Measurements from ENCODE around the gene CSNK1G1.

The CSNK1G1 gene

DNA sequence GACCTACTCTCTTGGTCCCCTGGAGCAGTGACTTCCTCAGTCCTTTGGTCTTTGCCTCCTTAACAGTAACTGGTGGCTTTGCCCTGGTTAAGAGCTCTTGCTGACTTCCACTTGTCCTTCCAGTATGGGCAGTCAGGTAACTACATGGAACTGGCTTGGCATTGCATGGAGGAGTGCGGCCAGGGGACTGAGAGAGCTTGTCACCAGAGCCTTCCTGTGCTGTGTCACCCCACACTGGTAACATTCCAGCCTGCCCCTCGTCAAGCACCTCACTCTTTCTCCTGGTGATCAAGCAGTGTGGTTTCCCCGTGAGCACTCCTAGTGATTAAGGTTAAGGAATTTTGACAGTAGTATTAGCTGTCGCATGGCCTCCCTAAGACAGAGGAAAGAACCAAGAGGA is 223.8 kb downstream of the CSNK1G1 start:
- Histone ChIP-seq H3K27ac (no peak overlapping the region), H3K4me3 (no peak overlapping the region)
- TF ChIP-seq, protein P1, sequence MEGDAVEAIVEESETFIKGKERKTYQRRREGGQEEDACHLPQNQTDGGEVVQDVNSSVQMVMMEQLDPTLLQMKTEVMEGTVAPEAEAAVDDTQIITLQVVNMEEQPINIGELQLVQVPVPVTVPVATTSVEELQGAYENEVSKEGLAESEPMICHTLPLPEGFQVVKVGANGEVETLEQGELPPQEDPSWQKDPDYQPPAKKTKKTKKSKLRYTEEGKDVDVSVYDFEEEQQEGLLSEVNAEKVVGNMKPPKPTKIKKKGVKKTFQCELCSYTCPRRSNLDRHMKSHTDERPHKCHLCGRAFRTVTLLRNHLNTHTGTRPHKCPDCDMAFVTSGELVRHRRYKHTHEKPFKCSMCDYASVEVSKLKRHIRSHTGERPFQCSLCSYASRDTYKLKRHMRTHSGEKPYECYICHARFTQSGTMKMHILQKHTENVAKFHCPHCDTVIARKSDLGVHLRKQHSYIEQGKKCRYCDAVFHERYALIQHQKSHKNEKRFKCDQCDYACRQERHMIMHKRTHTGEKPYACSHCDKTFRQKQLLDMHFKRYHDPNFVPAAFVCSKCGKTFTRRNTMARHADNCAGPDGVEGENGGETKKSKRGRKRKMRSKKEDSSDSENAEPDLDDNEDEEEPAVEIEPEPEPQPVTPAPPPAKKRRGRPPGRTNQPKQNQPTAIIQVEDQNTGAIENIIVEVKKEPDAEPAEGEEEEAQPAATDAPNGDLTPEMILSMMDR (IDR thresholded peaks at IDR 0.05) = no peak
- DNase-seq (ENCODE audit: low spot score) = no peak

DNA sequence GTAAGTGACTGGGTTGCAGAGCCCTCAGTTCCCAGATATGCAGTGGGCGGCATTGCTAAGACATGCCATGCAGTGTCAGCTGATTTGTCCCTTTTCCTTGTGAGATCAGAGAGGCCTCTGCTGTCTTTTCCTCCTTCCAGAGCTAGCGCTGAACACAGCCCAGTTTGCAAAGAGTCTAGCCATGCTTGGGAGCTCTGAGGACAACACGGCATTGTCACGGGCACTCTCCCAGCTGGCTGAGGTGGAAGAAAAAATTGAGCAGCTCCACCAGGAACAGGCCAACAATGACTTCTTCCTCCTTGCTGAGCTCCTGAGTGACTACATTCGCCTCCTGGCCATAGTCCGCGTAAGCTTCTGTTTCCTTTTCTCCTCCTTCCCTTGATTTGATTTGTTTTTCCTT is 224.4 kb downstream of the CSNK1G1 start:
- no peak overlapping the region for H3K27ac ChIP-seq
- no peak overlapping the region for H3K4me3 ChIP-seq
- TF ChIP-seq, protein P1 (IDR thresholded peaks at IDR 0.05) = no peak
- no peak for DNase-seq (ENCODE audit: low spot score)

DNA sequence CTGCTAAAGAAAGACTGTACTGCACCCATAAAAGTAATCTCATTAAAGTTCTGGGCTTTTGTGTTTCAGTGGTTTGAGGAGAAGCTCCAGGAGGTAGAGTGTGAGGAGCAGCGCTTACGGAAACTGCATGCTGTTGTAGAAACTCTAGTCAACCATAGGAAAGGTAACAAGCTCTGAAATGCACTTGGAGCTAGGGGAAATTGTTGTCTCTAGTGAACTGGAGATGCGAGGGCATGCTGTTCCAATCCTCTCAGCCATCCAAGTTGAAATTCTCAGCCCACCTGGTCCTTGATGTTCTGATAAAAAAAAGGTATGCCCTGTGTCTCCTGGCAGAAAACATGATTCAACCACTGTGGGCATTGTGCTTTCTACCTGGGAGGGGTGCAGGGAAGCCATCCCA is 225.8 kb downstream of the CSNK1G1 start:
- H3K27ac ChIP-seq = no peak overlapping the region
- DNase-seq (ENCODE audit: low spot score) = no peak
- TF ChIP-seq, protein P1 (IDR thresholded peaks at IDR 0.05) = no peak
- H3K4me3 ChIP-seq = no peak overlapping the region

DNA sequence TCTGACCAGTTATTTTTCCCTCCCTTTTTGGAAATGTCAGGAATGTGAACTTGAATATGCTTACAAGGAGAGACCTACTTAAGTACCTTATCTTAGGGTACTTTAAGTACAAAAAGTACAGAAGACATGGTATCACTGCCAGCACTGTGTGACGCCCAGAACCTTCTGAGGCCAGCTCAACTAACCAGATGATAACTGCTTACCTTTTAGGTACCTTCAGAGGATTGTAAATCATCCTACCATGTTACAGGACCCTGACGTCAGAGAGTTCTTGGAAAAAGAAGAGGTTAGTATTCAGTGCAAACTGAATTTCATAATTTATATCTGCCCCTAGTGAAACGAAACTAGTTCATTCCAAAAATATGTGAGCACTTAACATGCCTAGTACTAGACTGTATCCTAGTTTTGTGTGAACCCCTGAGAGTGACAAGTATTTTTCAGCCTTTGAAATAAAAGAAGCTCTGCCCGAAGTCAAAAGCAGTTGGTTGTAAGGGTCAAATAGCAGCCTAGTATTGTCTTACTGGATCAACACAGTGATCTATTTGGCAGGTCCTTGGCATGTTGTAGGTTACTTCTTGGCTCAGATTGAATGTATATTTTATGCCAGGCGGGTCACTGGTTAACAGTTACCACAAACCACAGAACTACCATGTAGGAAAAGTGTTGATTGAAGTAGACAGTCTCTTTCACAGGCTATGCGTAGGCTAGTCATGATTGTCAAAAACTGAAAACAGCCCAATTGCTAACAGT is 228.3 kb downstream of the CSNK1G1 start:
- no peak for DNase-seq (ENCODE audit: low spot score)
- Histone ChIP-seq H3K27ac (no peak overlapping the region), H3K4me3 (no peak overlapping the region)
- TF ChIP-seq, protein P1 (IDR thresholded peaks at IDR 0.05) = no peak

DNA sequence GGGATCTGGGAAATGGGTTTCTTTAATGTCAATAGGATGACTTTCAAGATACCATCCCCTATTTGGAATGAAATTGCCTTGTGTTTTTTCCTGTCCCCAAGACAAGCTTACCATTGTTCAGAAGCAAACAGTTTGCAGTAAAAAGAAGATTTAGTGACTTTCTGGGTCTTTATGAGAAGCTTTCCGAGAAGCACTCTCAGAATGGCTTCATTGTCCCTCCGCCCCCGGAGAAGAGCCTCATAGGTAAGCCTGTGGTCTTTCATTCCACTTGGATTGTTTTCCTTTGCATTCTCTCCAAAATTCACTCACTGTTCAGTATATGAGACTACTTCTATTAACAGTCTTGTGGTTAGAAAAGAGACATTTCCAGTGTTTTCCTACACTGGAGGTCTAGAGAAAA is 230.0 kb downstream of the CSNK1G1 start:
- TF ChIP-seq, protein P1 (IDR thresholded peaks at IDR 0.05) = no peak
- Histone ChIP-seq H3K4me3 (no peak overlapping the region), H3K27ac (no peak overlapping the region)
- no peak for DNase-seq (ENCODE audit: low spot score)

DNA sequence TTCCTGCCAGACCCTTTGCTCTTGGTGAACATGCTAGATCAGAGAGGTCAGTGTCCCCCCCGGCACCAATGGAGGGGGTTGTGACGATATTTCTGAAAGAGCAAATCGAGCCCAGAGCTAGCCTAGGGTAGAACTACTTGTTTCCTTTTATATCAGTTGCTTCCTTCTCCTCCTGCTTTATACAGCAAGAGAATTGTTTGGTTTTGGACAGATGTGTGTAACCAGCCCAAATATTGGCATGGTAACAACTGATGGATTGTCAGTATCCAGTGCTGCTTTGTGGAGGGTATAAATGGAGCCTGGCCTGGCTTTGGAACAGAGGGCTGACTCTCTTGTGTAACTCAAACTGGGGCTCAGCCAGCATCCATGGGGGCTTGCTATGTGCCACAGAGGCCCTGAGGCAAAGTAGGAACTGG is 233.0 kb downstream of the CSNK1G1 start:
- Histone ChIP-seq H3K27ac (no peak overlapping the region), H3K4me3 (no peak overlapping the region)
- TF ChIP-seq, protein P1 (IDR thresholded peaks at IDR 0.05) = no peak
- no peak for DNase-seq (ENCODE audit: low spot score)

DNA sequence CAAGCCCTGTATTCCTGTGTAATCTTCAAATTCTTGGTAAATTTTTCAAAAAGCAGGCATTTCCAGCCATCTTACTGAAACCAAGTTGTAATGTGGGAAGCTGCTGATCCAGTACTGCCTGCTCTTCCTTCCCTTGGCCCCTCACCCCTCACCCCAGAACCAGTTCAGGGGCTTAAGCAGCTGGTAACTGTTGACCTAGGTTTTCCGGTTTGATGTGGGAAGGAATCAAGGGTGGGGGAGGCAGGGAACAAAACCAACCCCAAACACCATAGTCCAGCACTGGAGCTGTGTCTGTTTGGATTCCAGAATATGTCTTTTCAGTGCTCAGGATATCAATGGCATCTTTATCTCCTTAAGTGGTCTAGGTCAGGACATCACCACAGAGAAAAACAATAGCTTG is 233.5 kb downstream of the CSNK1G1 start:
- Histone ChIP-seq H3K4me3 (no peak overlapping the region), H3K27ac (no peak overlapping the region)
- TF ChIP-seq, protein P1 (IDR thresholded peaks at IDR 0.05) = no peak
- DNase-seq (ENCODE audit: low spot score) = no peak

All from coronary artery (tissue), 2 donors.